Suppressor macrophage treated with lipopolysaccharide for 1 hour (primary cell): ENCODE results near the gene PDE5A.
"Not testable (repeated sequence)": the region's sequence is repeated elsewhere in the genome, so short reads cannot be mapped to it uniquely, and the experiment has no call there.

Source experiments
- DNase-seq, 3 donors: peaks; one replicate each; pipeline ENCODE4 v3.0.0-alpha.2; 2020 to 2022

PDE5A gene

DNA sequence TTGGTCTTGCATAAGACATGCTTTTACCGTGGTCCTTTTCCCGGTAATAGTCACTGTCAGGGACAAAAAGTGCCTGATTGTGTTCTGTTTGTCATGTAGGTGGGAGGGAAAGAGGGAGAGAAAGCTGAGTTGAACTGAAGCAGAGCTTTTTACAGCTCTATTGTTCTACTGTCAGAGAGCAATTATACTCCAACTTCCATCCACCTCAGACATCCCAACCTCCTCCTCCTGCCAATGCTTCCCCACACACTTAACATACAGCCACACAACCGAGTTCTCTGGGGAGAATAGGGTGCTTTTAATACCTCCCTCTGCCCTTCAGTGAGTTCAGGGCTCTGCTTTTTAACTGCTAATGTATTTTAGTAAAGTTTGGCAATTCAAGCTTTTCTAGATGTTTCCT, 159.6 kb downstream of the PDE5A start:
- not testable (repeated sequence) for DNase-seq

- peak in 2 of 3 donors; percentile 7 to 16 for DNase-seq
Measured at GRCh38 chr4:119462733-119463132, 165.9 kb downstream of the PDE5A start.

- DNase-seq = peak in 2 of 3 donors; percentile 2 to 10
Measured at GRCh38 chr4:119455734-119456133, 172.9 kb downstream of the PDE5A start.

DNA sequence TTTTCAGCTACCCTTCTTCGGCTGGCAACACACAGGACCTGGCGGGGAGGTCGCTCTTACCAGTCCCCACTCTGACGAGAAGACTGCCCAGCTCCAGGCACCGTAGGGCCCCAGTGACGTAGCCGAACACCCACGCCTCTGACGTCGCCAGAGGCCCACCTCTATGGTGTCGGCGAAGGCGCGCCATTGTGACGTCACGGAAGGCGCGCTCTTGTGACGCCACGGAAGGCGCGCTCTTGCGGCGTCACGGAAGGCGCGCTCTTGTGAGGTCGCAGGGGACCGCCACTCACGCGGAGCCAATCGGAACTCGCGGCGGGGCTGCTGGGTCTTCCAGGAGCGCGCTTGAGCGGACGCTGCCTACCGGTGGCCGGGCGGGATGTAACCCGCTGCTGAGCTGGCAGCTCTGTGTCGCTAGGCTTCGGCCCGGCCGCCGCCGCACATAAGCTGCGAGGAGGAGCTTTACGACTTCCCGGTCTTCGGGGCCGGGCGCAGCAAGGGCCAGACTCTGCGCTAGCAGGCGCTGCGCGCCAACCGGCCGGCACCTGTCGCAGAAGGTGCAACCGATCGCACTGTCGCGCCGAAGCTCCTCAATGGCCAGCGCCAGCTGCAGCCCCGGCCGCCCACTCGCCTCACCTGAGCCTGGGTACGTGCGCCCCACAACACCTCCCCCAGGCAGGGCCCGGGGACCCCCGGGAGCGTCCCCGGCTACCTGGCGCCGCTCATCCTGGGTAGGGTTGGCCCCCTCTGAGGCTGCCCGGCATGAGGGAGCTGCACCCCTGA, 173.9 kb downstream of the PDE5A start:
- DNase-seq = peak; percentile 98

GRCh38 chr4:119454151-119454490, 174.5 kb downstream of the PDE5A start:
- DNase-seq = not testable (repeated sequence)

DNA sequence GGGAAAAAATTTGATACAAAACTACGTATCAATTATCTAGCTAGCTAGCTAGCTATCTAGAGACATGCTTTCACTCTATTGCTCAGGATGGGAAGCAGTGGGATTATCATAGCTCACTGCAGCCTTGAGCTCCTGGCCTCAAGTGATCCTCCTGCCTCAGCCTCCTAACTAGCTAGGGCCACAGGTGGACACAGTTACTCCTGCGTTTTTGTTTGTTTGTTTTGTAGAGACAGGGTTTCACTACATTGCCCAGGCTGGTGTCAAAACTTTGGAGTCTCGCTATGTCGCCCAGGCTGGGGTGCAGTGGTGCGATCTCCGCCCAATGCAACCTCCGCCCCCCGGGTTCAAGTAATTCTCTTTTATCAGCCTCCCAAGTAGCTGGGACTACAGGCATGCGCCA, 175.3 kb downstream of the PDE5A start:
- DNase-seq = not testable (repeated sequence)

DNA sequence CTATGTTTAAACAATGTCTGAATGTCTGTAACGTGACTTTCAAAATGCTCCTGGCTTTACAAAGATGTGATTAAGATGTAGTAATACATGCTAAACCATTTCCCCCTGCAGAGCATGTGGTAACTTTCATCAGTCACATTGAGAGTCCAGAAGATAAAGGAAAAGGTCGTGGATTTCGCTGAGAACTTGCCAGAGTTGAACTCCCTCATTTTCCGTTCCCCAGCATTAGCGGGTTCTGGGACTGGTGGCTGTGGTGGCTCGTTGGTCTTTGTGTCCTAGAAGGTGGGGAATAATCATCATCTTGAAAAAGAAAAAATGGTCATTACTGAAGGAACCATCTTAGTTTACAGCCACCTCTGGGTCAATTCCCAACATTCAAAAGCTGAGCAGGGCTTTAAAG, 178.8 kb downstream of the PDE5A start:
- DNase-seq = not testable (repeated sequence)
